ENCODE results near the gene CNOT10. TPM values are rescaled to one million over a fixed set of nuclear protein-coding genes. Genes with fewer than 3 reads are reported as not detected.

CNOT10 gene
- polyA plus RNA-seq, 1 donor (not counting 4 experiments of a cell fraction or from before 2014, with no cell fraction given) = 24.2 TPM

DNA sequence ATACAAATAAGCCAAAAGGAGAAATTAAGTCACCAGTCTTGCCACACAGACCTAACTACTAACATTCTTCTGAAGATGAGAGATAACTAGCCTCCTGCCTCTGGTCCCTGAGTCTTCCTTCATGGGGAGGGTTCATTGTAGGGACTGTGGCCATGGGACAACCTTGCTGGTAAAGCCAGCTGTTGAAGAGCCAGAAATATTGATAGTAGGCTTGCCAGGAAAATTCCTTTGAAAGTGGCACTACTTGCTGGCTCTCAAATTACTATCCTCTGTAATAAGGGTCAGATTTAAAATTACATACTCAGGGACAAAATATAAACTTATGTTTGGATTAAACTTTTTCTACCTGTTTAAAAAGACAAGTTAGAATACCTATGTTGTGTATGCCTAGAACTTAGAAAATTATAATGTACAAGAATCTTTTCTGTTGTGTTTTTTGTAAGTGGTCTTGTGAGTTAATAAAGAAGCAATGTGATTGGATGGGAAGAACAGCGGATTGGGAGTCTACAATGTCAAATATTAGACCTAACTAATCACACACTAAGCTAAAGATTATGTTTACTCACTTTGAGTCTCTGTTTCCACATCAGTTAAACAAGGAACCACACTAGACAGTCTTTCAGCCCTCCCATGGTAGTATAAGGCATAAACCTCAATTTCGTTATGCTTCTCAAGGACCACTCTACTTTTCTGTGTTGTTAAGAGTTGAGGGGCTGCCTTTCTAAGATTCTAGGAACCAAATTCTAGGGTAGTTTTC lies 72.8 kb downstream of the CNOT10 start:
- no peak for DNase-seq (ENCODE audit: low read depth, low spot score)
- dilution Hi-C loops (cut with MboI; ENCODE audit: extremely low pct_ligation_motif_present, low sequenced_read_pairs) = no loop called here
- Histone ChIP-seq H3K4me3 (ENCODE audit: control insufficient read depth in 2 of 3, extremely low read depth in 1 of 3, insufficient read depth in 2 of 3, low read depth in 1 of 3, low read length in 3 of 3) (no peak overlapping the region), H3K27ac (ENCODE audit: control insufficient read depth, insufficient read depth, low read length) (no peak overlapping the region), H3K4me2 (ENCODE audit: control insufficient read depth, extremely low read depth, insufficient read depth, low read depth, low read length) (no peak overlapping the region), H3K4me1 (ENCODE audit: control insufficient read depth, extremely low read depth, insufficient read depth, low read length) (no peaks in the 10 kb centered on the region), H3K9me3 (ENCODE audit: control insufficient read depth, low read depth, low read length) (no peaks in the 10 kb centered on the region), H3K9me1 (ENCODE audit: control insufficient read depth, extremely low read depth, insufficient read depth, low read length) (no peaks in the 10 kb centered on the region), H3K9ac (ENCODE audit: control insufficient read depth, extremely low read depth, insufficient read depth, low read length) (no peak overlapping the region), H3K36me3 (ENCODE audit: control insufficient read depth in 2 of 2, extremely low read depth in 1 of 2, insufficient read depth in 2 of 2, low read length in 2 of 2) (peaks cover 0 to 3% of the 10 kb centered on the region in 2 experiments), H2AFZ (ENCODE audit: control insufficient read depth, low read length) (no peak overlapping the region), H3K27me3 (ENCODE audit: control insufficient read depth, extremely low read depth, insufficient read depth, low read length) (no peaks in the 10 kb centered on the region), H3K79me2 (ENCODE audit: control insufficient read depth, insufficient read depth, low read length) (no peaks in the 10 kb centered on the region), H4K20me1 (ENCODE audit: control insufficient read depth, extremely low read depth, insufficient read depth, low read length) (no peaks in the 10 kb centered on the region)
- TF ChIP-seq CTCF (optimal IDR thresholded peaks at IDR 0.05 in 1 of 3, IDR thresholded peaks at IDR 0.05 in 1 of 3, conservative IDR thresholded peaks at IDR 0.05 in 1 of 3; ENCODE audit: extremely low read depth in 1 of 3, insufficient read depth in 2 of 3, low read length in 3 of 3) (no peak), EZH2 (IDR thresholded peaks at IDR 0.05; ENCODE audit: low read length) (no peak)
- FAIRE-seq = no peak

- H4K20me1 ChIP-seq (ENCODE audit: control insufficient read depth, extremely low read depth, insufficient read depth, low read length) = no peaks in the 10 kb centered on the region
- no peak overlapping the region for H3K4me2 ChIP-seq (ENCODE audit: control insufficient read depth, extremely low read depth, insufficient read depth, low read depth, low read length)
- H3K9ac ChIP-seq (ENCODE audit: control insufficient read depth, extremely low read depth, insufficient read depth, low read length) = no peak overlapping the region
- no peaks in the 10 kb centered on the region for H3K9me1 ChIP-seq (ENCODE audit: control insufficient read depth, extremely low read depth, insufficient read depth, low read length)
- dilution Hi-C loops (cut with MboI; ENCODE audit: extremely low pct_ligation_motif_present, low sequenced_read_pairs) = no loop called here
- no peaks in the 10 kb centered on the region for H3K9me3 ChIP-seq (ENCODE audit: control insufficient read depth, low read depth, low read length)
- H2AFZ ChIP-seq (ENCODE audit: control insufficient read depth, low read length) = no peak overlapping the region
- H3K4me3 ChIP-seq (ENCODE audit: control insufficient read depth in 2 of 3, extremely low read depth in 1 of 3, insufficient read depth in 2 of 3, low read depth in 1 of 3, low read length in 3 of 3) = no peak overlapping the region
- H3K27me3 ChIP-seq (ENCODE audit: control insufficient read depth, extremely low read depth, insufficient read depth, low read length) = no peaks in the 10 kb centered on the region
- H3K79me2 ChIP-seq (ENCODE audit: control insufficient read depth, insufficient read depth, low read length) = no peaks in the 10 kb centered on the region
- H3K27ac ChIP-seq (ENCODE audit: control insufficient read depth, insufficient read depth, low read length) = no peak overlapping the region
- DNase-seq (ENCODE audit: low read depth, low spot score) (no peak), FAIRE-seq (no peak)
- no peaks in the 10 kb centered on the region for H3K4me1 ChIP-seq (ENCODE audit: control insufficient read depth, extremely low read depth, insufficient read depth, low read length)
- TF ChIP-seq CTCF (optimal IDR thresholded peaks at IDR 0.05 in 1 of 3, IDR thresholded peaks at IDR 0.05 in 1 of 3, conservative IDR thresholded peaks at IDR 0.05 in 1 of 3; ENCODE audit: extremely low read depth in 1 of 3, insufficient read depth in 2 of 3, low read length in 3 of 3) = no peak
- H3K36me3 ChIP-seq (ENCODE audit: control insufficient read depth in 2 of 2, extremely low read depth in 1 of 2, insufficient read depth in 2 of 2, low read length in 2 of 2) = peaks cover 0 to 5% of the 10 kb centered on the region in 2 experiments
These were observed 73.4 kb downstream of the CNOT10 start for GRCh38 chr3:32758375-32758753.

All from keratinocyte (primary cell).